ENCODE measurements around the gene C7.

C7 gene

DNA sequence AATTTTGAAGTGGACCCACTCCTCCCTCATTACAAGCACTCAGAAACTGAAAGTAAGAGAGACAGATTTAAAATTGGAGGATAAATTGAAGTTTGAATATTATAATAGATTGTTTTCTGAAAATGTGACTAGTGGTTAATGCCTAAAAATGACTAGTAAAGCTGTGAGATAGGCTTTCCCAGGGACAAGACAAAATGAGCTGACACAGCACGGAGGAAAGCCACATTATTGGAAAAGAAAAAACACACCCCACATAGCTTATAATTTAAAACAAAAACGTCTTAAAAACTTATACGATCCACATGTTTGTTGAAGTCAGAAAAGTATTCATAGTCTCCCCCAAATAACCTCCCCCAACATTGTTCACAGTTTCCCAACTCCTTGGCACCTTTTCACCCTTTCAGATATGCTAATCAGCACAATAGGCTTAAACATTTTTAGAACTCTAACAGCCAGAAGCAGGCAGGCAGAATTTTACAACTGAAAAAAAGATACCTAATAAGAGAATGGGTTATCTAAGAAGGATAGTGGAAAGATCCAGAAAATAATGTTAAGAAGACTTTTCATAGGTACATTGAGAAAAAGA lies 6.1 kb downstream of the C7 start:
- Histone ChIP-seq H3K9me3 (no peaks in the 10 kb centered on the region), H3K27me3 (no peaks in the 10 kb centered on the region), H3K4me2 (no peak overlapping the region), H3K9ac (no peak overlapping the region), H3K4me1 (no peaks in the 10 kb centered on the region), H4K20me1 (no peaks in the 10 kb centered on the region), H3K4me3 (no peak overlapping the region), H3K27ac (no peak overlapping the region), H3K36me3 (no peaks in the 10 kb centered on the region)
- no peak for TF ChIP-seq Cebpa-rat (IDR thresholded peaks at IDR 0.05)

DNA sequence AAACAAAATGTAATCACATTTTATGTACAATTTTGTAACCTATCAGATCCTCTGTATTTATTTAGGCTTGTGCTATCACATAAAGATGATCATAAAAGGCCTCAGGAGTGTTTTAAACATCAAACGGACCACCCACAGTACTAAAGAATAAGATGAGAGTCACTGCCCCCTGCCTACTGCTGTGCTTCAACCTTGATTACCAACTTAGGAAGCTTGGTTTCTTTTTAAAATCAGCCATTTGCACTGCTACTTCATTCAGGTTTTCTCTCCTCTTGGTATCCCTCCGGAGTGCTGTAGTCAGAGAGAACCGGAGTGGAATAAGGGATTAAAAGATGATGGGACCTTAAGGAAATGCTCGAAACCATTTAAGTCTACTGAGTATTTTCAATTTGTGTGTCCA lies 6.9 kb downstream of the C7 start:
- TF ChIP-seq Cebpa-rat (IDR thresholded peaks at IDR 0.05), result no peak
- H3K36me3 ChIP-seq, result no peaks in the 10 kb centered on the region
- H4K20me1 ChIP-seq, result no peaks in the 10 kb centered on the region
- H3K9ac ChIP-seq, result no peak overlapping the region
- no peak overlapping the region for H3K4me3 ChIP-seq
- no peaks in the 10 kb centered on the region for H3K27me3 ChIP-seq
- H3K27ac ChIP-seq, result no peak overlapping the region
- no peaks in the 10 kb centered on the region for H3K4me1 ChIP-seq
- no peak overlapping the region for H3K4me2 ChIP-seq
- H3K9me3 ChIP-seq, result no peaks in the 10 kb centered on the region

- Histone ChIP-seq H3K27ac (no peak overlapping the region), H3K36me3 (no peaks in the 10 kb centered on the region), H3K27me3 (no peaks in the 10 kb centered on the region), H4K20me1 (no peaks in the 10 kb centered on the region), H3K9me3 (peaks cover 24% of the 10 kb centered on the region), H3K4me3 (no peak overlapping the region), H3K4me1 (no peaks in the 10 kb centered on the region), H3K4me2 (no peak overlapping the region), H3K9ac (no peak overlapping the region)
- TF ChIP-seq Cebpa-rat (IDR thresholded peaks at IDR 0.05), result no peak
Observed at GRCh38 chr5:40928886-40929448, 19.7 kb downstream of the C7 start.

DNA sequence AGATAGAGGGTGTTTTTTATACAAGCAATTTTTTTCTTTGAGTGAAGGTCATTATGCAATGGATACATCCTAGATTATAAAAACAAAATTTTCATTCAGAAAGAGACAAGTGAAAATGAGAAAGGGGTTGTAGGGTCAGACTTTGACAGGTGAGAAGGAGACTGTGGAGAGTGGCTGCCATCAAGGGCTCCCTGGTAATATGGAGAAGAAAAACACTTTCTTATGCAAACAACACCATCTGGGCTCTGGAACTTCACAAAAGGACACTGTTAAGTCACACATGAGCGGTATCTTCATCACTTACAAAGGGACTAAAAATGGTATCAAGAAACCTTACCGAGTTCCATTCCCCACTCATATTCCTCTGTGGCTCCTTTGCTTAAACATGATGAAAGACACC lies 23.5 kb downstream of the C7 start:
- Histone ChIP-seq H4K20me1 (no peaks in the 10 kb centered on the region), H3K9me3 (no peaks in the 10 kb centered on the region), H3K27ac (no peak overlapping the region), H3K36me3 (no peaks in the 10 kb centered on the region), H3K9ac (no peak overlapping the region), H3K4me3 (no peak overlapping the region), H3K27me3 (no peaks in the 10 kb centered on the region), H3K4me1 (no peaks in the 10 kb centered on the region), H3K4me2 (no peak overlapping the region)
- TF ChIP-seq Cebpa-rat (IDR thresholded peaks at IDR 0.05), result no peak

- no peak for TF ChIP-seq Cebpa-rat (IDR thresholded peaks at IDR 0.05)
- Histone ChIP-seq H4K20me1 (no peaks in the 10 kb centered on the region), H3K4me2 (no peak overlapping the region), H3K36me3 (no peaks in the 10 kb centered on the region), H3K9me3 (no peaks in the 10 kb centered on the region), H3K27ac (no peak overlapping the region), H3K4me3 (no peak overlapping the region), H3K27me3 (no peaks in the 10 kb centered on the region), H3K4me1 (no peaks in the 10 kb centered on the region), H3K9ac (no peak overlapping the region)
Observed at GRCh38 chr5:40937075-40937474, 27.8 kb downstream of the C7 start.

DNA sequence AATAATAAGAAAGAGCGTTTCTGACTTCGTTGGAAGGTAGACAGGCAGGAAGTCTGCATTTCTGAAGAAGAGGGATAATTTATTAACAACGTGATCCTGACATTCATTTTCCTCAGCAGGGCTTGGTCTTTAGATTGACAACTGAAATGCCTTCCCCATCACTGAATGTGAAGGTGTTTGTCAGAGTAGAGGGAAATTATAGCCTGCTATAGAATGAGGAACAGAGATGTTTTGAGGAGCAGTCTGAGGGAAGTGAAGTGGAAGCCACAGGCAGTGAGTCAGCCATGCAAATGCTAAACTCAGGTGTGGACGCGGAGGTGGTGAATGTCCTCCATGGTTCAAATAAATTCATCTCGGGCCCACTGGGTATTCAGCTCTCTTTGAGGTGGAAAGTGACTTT lies 30.5 kb downstream of the C7 start:
- Histone ChIP-seq H3K4me2 (no peak overlapping the region), H3K27me3 (no peaks in the 10 kb centered on the region)
- no peak for TF ChIP-seq Cebpa-rat (IDR thresholded peaks at IDR 0.05)

GRCh38 chr5:40945111-40945510 lies 35.8 kb downstream of the C7 start:
- Histone ChIP-seq H3K27me3 (no peaks in the 10 kb centered on the region), H4K20me1 (no peaks in the 10 kb centered on the region), H3K4me3 (no peak overlapping the region), H3K4me1 (no peaks in the 10 kb centered on the region), H3K9me3 (no peaks in the 10 kb centered on the region), H3K9ac (no peak overlapping the region), H3K36me3 (no peaks in the 10 kb centered on the region), H3K4me2 (no peak overlapping the region), H3K27ac (no peak overlapping the region)
- no peak for TF ChIP-seq Cebpa-rat (IDR thresholded peaks at IDR 0.05)

More for the DNA sequence above, 30.5 kb downstream of the C7 start:
- H4K20me1 ChIP-seq, result no peaks in the 10 kb centered on the region
- no peak overlapping the region for H3K4me3 ChIP-seq
- H3K4me1 ChIP-seq, result no peaks in the 10 kb centered on the region
- H3K9ac ChIP-seq, result no peak overlapping the region
- no peaks in the 10 kb centered on the region for H3K36me3 ChIP-seq
- no peaks in the 10 kb centered on the region for H3K9me3 ChIP-seq
- no peak overlapping the region for H3K27ac ChIP-seq

DNA sequence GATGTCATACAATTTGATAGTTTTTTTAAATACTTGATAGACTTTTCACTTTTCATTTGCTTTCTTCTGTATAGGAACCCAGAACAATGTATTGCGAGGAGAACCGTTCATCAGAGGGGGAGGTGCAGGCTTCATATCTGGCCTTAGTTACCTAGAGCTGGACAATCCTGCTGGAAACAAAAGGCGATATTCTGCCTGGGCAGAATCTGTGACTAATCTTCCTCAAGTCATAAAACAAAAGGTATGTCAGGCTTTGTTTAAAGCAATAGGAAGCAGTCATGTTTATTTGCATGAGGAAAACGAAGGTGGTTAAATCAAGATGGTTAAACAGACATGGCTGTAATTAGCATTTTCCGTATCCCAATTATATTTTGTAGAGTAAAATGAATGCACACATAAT lies 46.0 kb downstream of the C7 start:
- H3K36me3 ChIP-seq, result no peaks in the 10 kb centered on the region
- H3K9me3 ChIP-seq, result peaks cover 4% of the 10 kb centered on the region; the same call in 1 of the 2 replicates
- peaks cover 9% of the 10 kb centered on the region for H3K4me1 ChIP-seq
- no peak overlapping the region for H3K9ac ChIP-seq
- H4K20me1 ChIP-seq, result no peaks in the 10 kb centered on the region
- H3K27me3 ChIP-seq, result no peaks in the 10 kb centered on the region
- H3K4me2 ChIP-seq, result no peak overlapping the region
- no peak for TF ChIP-seq Cebpa-rat (IDR thresholded peaks at IDR 0.05)
- H3K4me3 ChIP-seq, result no peak overlapping the region
- H3K27ac ChIP-seq, result no peak overlapping the region

GRCh38 chr5:40957048-40957447 lies 47.8 kb downstream of the C7 start:
- TF ChIP-seq Cebpa-rat (IDR thresholded peaks at IDR 0.05), result no peak
- H3K9me3 ChIP-seq, result peaks cover 4% of the 10 kb centered on the region; the same call in 1 of the 2 replicates
- H3K9ac ChIP-seq, result no peak overlapping the region
- no peaks in the 10 kb centered on the region for H4K20me1 ChIP-seq
- no peak overlapping the region for H3K4me3 ChIP-seq
- H3K36me3 ChIP-seq, result no peaks in the 10 kb centered on the region
- no peak overlapping the region for H3K27ac ChIP-seq
- H3K4me2 ChIP-seq, result no peak overlapping the region
- H3K27me3 ChIP-seq, result no peaks in the 10 kb centered on the region
- H3K4me1 ChIP-seq, result no peaks in the 10 kb centered on the region

DNA sequence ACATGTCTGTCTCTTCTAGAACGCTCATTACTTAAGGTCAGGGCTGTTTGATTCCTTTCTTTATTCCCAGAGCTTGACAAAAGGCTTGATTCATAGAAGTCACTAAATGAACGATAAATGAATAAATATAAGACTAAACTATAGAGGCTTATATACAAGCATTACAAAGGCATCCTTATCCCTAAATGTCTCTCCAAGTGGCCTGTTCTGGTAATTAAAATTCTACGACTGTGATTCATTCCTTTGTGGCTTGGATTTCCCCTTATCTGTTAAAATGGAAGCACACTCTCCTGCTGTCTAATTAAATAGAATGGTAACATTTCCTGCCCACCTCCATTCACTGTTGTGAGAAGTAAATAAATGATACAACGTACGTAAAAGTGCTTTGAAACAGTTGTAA lies 49.5 kb downstream of the C7 start:
- Histone ChIP-seq H3K4me1 (no peaks in the 10 kb centered on the region), H3K9me3 (peaks cover 4% of the 10 kb centered on the region; the same call in 1 of the 2 replicates), H3K36me3 (no peaks in the 10 kb centered on the region), H3K27ac (no peak overlapping the region), H4K20me1 (no peaks in the 10 kb centered on the region), H3K27me3 (no peaks in the 10 kb centered on the region), H3K4me2 (no peak overlapping the region), H3K9ac (no peak overlapping the region), H3K4me3 (no peak overlapping the region)
- no peak for TF ChIP-seq Cebpa-rat (IDR thresholded peaks at IDR 0.05)

DNA sequence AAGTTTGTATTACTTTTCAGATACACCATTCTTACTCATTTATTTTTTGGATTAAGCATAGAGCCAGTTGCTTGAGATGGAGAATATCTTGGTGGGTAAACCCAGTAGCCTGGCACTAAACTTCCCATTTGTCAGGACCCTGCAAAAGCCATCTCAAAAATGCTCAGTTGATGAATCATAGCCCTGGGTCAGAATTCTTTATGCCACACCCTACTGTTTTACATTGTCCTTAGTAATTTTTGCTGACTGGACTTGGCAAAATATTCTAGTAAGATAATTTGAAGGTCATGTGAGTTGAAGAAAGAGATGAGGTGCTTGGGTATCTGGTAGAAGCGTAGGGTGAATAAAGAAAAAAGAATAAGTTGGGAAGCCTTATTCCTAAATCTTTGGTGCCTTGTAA lies 50.7 kb downstream of the C7 start:
- TF ChIP-seq Cebpa-rat (IDR thresholded peaks at IDR 0.05), result no peak
- Histone ChIP-seq H3K36me3 (no peaks in the 10 kb centered on the region), H3K9ac (no peak overlapping the region), H3K4me2 (no peak overlapping the region), H3K27ac (no peak overlapping the region), H3K4me3 (no peak overlapping the region), H3K27me3 (no peaks in the 10 kb centered on the region), H4K20me1 (no peaks in the 10 kb centered on the region), H3K9me3 (peaks cover 4% of the 10 kb centered on the region; the same call in 1 of the 2 replicates), H3K4me1 (no peaks in the 10 kb centered on the region)

Measured in BLaER1 (cell line).